Vagina (tissue), 2 donors: ENCODE measurements around the gene SMAD6. TPM values are rescaled to one million over a fixed set of nuclear protein-coding genes. Genes with fewer than 3 reads are reported as not detected.

Source experiments
- DNase-seq, 2 donors: peaks; one replicate each; pipeline ENCODE4 v3.0.0-alpha.2; 2017; ENCODE audit errors: extremely low spot score in 2 of 2
- H3K27ac ChIP-seq: fragments of 200-600 bp; sonication (generic); one replicate; pipeline ENCODE4 v1.5.1; 2019
- H3K27me3 ChIP-seq: fragments of 200-600 bp; sonication (generic); one replicate; pipeline ENCODE4 v1.5.1; 2019
- H3K36me3 ChIP-seq, 2 donors: fragments of 200-600 bp; sonication (generic); one replicate each; pipeline ENCODE4 v1.5.1; 2017 to 2019
- H3K4me1 ChIP-seq: fragments of 200-600 bp; sonication (generic); one replicate; pipeline ENCODE4 v1.5.1; 2019
- H3K4me3 ChIP-seq, 2 donors: fragments of 200-600 bp; sonication (generic); 1 replicate in 1 of 2; 2 replicates in 1 of 2; pipeline ENCODE4 v1.5.1; 2016 to 2019
- H3K9me3 ChIP-seq: fragments of 200-600 bp; sonication (generic); one replicate; pipeline ENCODE4 v1.5.1; 2019
- CTCF ChIP-seq, 3 experiments: fragments of 450-650 bp in 2 of 3; fragments of 200-600 bp in 1 of 3; sonication (generic) in 1 of 3; IDR thresholded peaks; one replicate each; pipeline ENCODE4 v1.5.1; 2017 to 2019; ENCODE audit warnings: antibody characterized with exemption in 3 of 3, mild to moderate bottlenecking in 2 of 3, moderate library complexity in 2 of 3
- POLR2A ChIP-seq, 2 donors: fragments of 450-650 bp; IDR thresholded peaks; one replicate each; pipeline ENCODE4 v1.6.1; 2017; ENCODE audit warnings: antibody characterized with exemption in 2 of 2, mild to moderate bottlenecking in 2 of 2, moderate library complexity in 2 of 2
- POLR2AphosphoS5 ChIP-seq, 2 donors: sonication (generic); formaldehyde crosslinking; IDR thresholded peaks; one replicate each; pipeline ENCODE4 v1.9.0; 2017; ENCODE audit warnings: antibody characterized with exemption in 2 of 2, mild to moderate bottlenecking in 2 of 2, low read depth in 1 of 2; ENCODE audit not compliant: insufficient read depth in 1 of 2
- intact Hi-C: fragments of 100-400 bp; cut with DNase I; formaldehyde crosslinking; loops from one replicate; pipeline ENCODE4 v1.15.1; 2023
- total RNA-seq: library from RNA; depleted of rRNA; stranded (reverse); fragments of >200 nt; gene quantifications from one replicate; pipeline ENCODE4 v1.2.3, GENCODE V29; 2016

SMAD6 gene
- total RNA-seq, 1 donor from 2014 or later = 28.5 TPM

- intact Hi-C loops = no loop called here
- H3K27me3 ChIP-seq = no peaks in the 10 kb centered on the region
- H3K36me3 ChIP-seq = no peaks in the 10 kb centered on the region
- H3K27ac ChIP-seq = no peak overlapping the region
- no peak overlapping the region for H3K4me3 ChIP-seq
- TF ChIP-seq CTCF (IDR thresholded peaks at IDR 0.05) (no peak), POLR2AphosphoS5 (IDR thresholded peaks at IDR 0.05; ENCODE audit: insufficient read depth in 1 of 2, low read depth in 1 of 2) (no peak), POLR2A (IDR thresholded peaks at IDR 0.05) (no peak)
- DNase-seq = no peak
- no peaks in the 10 kb centered on the region for H3K9me3 ChIP-seq
- H3K4me1 ChIP-seq = no peaks in the 10 kb centered on the region
Observed at GRCh38 chr15:66680502-66680901, 21.5 kb upstream of the SMAD6 start.

- Histone ChIP-seq H3K27ac (no peak overlapping the region), H3K4me1 (no peaks in the 10 kb centered on the region), H3K9me3 (no peaks in the 10 kb centered on the region), H3K27me3 (no peaks in the 10 kb centered on the region), H3K36me3 (no peaks in the 10 kb centered on the region), H3K4me3 (no peak overlapping the region)
- no peak for DNase-seq
- intact Hi-C loops = no loop called here
- TF ChIP-seq POLR2A (IDR thresholded peaks at IDR 0.05) (no peak), POLR2AphosphoS5 (IDR thresholded peaks at IDR 0.05; ENCODE audit: insufficient read depth in 1 of 2, low read depth in 1 of 2) (no peak), CTCF (IDR thresholded peaks at IDR 0.05) (no peak)
Observed at GRCh38 chr15:66681395-66681794, 20.6 kb upstream of the SMAD6 start.

GRCh38 chr15:66682246-66682645 is 19.8 kb upstream of the SMAD6 start:
- H3K9me3 ChIP-seq = no peaks in the 10 kb centered on the region
- intact Hi-C loops = no loop called here
- H3K4me3 ChIP-seq = no peak overlapping the region
- H3K27me3 ChIP-seq = no peaks in the 10 kb centered on the region
- DNase-seq = no peak
- no peaks in the 10 kb centered on the region for H3K4me1 ChIP-seq
- H3K36me3 ChIP-seq = no peaks in the 10 kb centered on the region
- no peak overlapping the region for H3K27ac ChIP-seq
- TF ChIP-seq POLR2AphosphoS5 (IDR thresholded peaks at IDR 0.05; ENCODE audit: insufficient read depth in 1 of 2, low read depth in 1 of 2) (no peak), CTCF (IDR thresholded peaks at IDR 0.05) (no peak)

GRCh38 chr15:66682865-66683264 is 19.2 kb upstream of the SMAD6 start:
- no peaks in the 10 kb centered on the region for H3K4me1 ChIP-seq
- no peaks in the 10 kb centered on the region for H3K36me3 ChIP-seq
- no peaks in the 10 kb centered on the region for H3K9me3 ChIP-seq
- TF ChIP-seq CTCF (IDR thresholded peaks at IDR 0.05) (no peak), POLR2A (IDR thresholded peaks at IDR 0.05) (no peak), POLR2AphosphoS5 (IDR thresholded peaks at IDR 0.05; ENCODE audit: insufficient read depth in 1 of 2, low read depth in 1 of 2) (no peak)
- no peak overlapping the region for H3K4me3 ChIP-seq
- intact Hi-C loops = no loop called here
- H3K27ac ChIP-seq = no peak overlapping the region
- no peaks in the 10 kb centered on the region for H3K27me3 ChIP-seq
- no peak for DNase-seq

- no peak for DNase-seq
- TF ChIP-seq POLR2AphosphoS5 (IDR thresholded peaks at IDR 0.05; ENCODE audit: insufficient read depth in 1 of 2, low read depth in 1 of 2) = no peak
- TF ChIP-seq POLR2A (IDR thresholded peaks at IDR 0.05) = no peak
- TF ChIP-seq CTCF (IDR thresholded peaks at IDR 0.05) = no peak
- no peak overlapping the region for H3K27ac ChIP-seq
- no peaks in the 10 kb centered on the region for H3K9me3 ChIP-seq
- intact Hi-C loops = no loop called here
- no peaks in the 10 kb centered on the region for H3K36me3 ChIP-seq
- H3K27me3 ChIP-seq = no peaks in the 10 kb centered on the region
- H3K4me1 ChIP-seq = no peaks in the 10 kb centered on the region
- no peak overlapping the region for H3K4me3 ChIP-seq
Observed at GRCh38 chr15:66684136-66684681, 17.8 kb upstream of the SMAD6 start.
